ENCODE data around the gene C21orf58.

The C21orf58 gene

GRCh38 chr21:46323227-46323709 lies 402 bp downstream of the C21orf58 start:
- TF ChIP-seq GATA2 (IDR thresholded peaks at IDR 0.05; ENCODE audit: low read depth, low read length) (no peak), GATA3 (IDR thresholded peaks at IDR 0.05; ENCODE audit: low read depth, low read length) (no peak)

- TF ChIP-seq GATA3 (IDR thresholded peaks at IDR 0.05; ENCODE audit: low read depth, low read length) (no peak), GATA2 (IDR thresholded peaks at IDR 0.05; ENCODE audit: low read depth, low read length) (no peak)
Measured at GRCh38 chr21:46322351-46323226, 1.1 kb downstream of the C21orf58 start.

DNA sequence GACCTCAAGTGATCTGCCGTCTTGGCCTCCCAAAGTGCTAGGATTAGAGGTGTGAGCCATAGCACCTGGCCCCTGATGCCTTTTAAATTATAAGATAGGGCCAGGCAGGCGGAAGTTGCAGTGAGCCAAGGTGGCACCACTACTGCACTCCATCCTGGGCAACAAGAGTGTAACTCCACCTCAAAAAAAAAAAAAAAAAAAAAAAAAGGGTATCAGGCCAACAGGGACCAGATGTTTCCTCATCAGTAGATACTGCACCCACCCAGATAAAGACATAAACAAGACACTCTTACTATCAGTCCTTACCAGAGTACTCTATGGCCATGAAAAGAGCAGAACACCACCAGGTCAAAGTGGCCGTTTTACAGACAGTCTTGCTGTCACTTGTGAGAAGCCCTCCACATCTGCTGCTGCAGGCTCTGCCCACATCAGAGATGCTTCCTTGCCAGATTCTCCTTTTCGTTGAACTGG lies 3.3 kb downstream of the C21orf58 start:
- no peak for TF ChIP-seq GATA2 (IDR thresholded peaks at IDR 0.05; ENCODE audit: low read depth, low read length)
- no peak for TF ChIP-seq GATA3 (IDR thresholded peaks at IDR 0.05; ENCODE audit: low read depth, low read length)

DNA sequence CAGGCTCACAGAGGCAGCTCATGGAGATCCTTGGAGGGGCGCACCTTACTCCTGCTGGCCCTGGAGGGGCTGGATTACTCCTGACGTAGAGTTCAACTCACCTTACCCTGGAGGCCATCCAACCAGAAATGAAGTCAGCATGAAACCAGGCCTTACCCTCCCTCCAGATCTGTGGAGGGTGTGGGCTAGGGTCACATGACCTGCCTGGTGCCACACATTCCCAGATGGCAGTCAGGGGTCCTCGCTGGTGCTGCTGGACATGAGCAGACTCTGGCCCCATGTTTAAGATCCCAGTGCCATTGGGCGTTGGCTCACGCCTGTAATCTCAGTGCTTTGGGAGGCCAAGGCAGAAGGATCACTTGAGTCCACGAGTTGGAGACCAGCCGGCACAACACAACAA lies 4.5 kb downstream of the C21orf58 start:
- TF ChIP-seq GATA2 (IDR thresholded peaks at IDR 0.05; ENCODE audit: low read depth, low read length) (no peak), GATA3 (IDR thresholded peaks at IDR 0.05; ENCODE audit: low read depth, low read length) (no peak)

- no peak for TF ChIP-seq GATA3 (IDR thresholded peaks at IDR 0.05; ENCODE audit: low read depth, low read length)
- no peak for TF ChIP-seq GATA2 (IDR thresholded peaks at IDR 0.05; ENCODE audit: low read depth, low read length)
Measured at GRCh38 chr21:46318464-46318845, 5.2 kb downstream of the C21orf58 start.

DNA sequence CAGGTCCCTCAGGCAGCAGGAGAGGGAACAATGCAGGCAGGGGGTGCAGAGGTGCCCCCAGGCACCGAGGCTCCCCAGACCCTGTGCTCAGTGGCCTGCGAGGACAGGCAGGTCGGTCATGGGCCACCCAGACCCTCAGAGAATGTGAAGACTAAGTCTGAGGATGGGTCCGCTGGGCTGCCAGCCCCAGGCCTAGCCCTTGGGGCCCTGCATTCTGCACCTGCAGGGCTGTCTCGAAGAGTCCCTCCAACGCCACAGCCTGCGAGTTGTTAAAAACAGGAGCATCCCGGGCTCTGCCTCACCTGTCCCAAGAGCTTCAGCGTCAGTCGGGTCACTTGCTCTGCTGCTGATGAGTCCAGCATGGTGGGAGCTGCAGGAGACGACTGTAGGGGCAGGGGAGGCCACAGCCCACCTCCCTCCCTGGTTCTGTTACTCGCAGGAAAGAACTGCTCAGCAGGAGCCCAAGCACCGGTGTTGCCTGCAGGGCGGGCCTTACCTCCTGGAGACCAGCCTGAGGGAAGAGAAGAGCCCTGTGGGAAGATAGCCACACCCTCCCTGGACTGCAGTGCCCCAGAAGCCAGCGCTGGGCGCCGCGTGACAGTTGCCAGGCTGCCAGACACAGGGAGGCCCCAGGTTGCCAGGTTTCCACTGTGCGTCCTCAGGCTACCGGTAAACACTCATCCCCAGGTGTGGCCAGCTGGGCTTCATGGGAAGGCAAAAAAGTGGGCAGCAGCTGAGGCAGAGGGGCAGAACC lies 5.8 kb downstream of the C21orf58 start:
- TF ChIP-seq GATA2 (IDR thresholded peaks at IDR 0.05; ENCODE audit: low read depth, low read length) (no peak), GATA3 (IDR thresholded peaks at IDR 0.05; ENCODE audit: low read depth, low read length) (no peak)

GRCh38 chr21:46316708-46317324 lies 6.9 kb downstream of the C21orf58 start:
- TF ChIP-seq GATA2 (IDR thresholded peaks at IDR 0.05; ENCODE audit: low read depth, low read length): no peak
- TF ChIP-seq GATA3 (IDR thresholded peaks at IDR 0.05; ENCODE audit: low read depth, low read length): no peak

DNA sequence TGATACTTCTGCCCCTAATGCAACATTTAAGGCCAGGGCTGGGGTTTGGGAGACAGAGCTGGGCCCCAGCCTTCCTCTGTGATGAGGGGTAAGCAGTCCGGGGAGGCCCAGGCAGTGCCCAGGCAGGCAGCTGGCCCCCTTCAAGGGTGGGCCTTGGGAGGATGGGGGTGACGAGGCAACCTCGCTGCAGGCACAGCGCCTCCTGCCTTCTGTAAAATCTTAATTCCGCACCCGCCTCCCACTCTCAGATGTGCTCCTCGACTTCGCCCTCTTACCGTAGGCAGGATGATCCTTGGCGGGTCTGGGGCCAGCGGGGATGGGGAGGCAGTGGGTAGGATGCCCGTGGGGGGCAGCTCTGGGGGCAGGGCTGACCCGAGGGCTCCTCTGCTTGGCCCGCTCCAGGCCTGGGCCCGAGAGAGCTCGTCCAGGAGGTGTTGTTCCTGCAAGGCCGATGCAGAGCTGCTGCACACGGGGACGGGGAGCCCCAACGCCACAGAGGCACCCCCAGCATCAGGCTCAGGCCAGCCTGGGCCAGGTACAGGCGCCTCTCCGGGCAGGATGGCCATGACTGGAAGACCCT lies 9.1 kb downstream of the C21orf58 start:
- TF ChIP-seq GATA2 (IDR thresholded peaks at IDR 0.05; ENCODE audit: low read depth, low read length) (no peak), GATA3 (IDR thresholded peaks at IDR 0.05; ENCODE audit: low read depth, low read length) (no peak)

GRCh38 chr21:46312949-46313348 lies 10.7 kb downstream of the C21orf58 start:
- TF ChIP-seq GATA3 (IDR thresholded peaks at IDR 0.05; ENCODE audit: low read depth, low read length) (no peak), GATA2 (IDR thresholded peaks at IDR 0.05; ENCODE audit: low read depth, low read length) (no peak)

GRCh38 chr21:46311568-46311967 lies 12.1 kb downstream of the C21orf58 start:
- TF ChIP-seq GATA3 (IDR thresholded peaks at IDR 0.05; ENCODE audit: low read depth, low read length) (no peak), GATA2 (IDR thresholded peaks at IDR 0.05; ENCODE audit: low read depth, low read length) (no peak)

GRCh38 chr21:46308431-46308830 lies 15.2 kb downstream of the C21orf58 start:
- TF ChIP-seq GATA2 (IDR thresholded peaks at IDR 0.05; ENCODE audit: low read depth, low read length) (no peak), GATA3 (IDR thresholded peaks at IDR 0.05; ENCODE audit: low read depth, low read length) (no peak)

GRCh38 chr21:46307625-46308024 lies 16.0 kb downstream of the C21orf58 start:
- TF ChIP-seq GATA3 (IDR thresholded peaks at IDR 0.05; ENCODE audit: low read depth, low read length): no peak
- TF ChIP-seq GATA2 (IDR thresholded peaks at IDR 0.05; ENCODE audit: low read depth, low read length): no peak

- TF ChIP-seq GATA3 (IDR thresholded peaks at IDR 0.05; ENCODE audit: low read depth, low read length) (no peak), GATA2 (IDR thresholded peaks at IDR 0.05; ENCODE audit: low read depth, low read length) (no peak)
Measured at GRCh38 chr21:46304955-46305354, 18.7 kb downstream of the C21orf58 start.

DNA sequence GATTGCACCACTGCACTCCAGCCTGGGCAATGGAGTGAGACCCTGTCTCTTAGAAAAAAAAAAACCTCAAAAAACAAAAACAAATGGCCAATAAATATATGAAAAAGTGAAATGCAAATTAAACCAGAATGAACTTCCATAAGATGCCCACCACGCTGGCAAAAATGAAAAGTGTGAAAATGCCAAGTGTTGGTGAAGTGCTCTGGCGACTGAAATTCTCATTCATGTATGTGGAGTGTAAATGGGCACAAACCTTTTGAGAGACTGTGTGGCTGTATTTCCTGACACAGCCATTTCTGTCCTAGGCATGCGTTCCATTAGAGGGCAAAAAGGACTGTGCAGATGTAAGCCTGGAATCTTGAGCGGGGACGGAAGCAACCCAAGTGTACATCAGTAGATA lies 19.2 kb downstream of the C21orf58 start:
- TF ChIP-seq GATA2 (IDR thresholded peaks at IDR 0.05; ENCODE audit: low read depth, low read length) (no peak), GATA3 (IDR thresholded peaks at IDR 0.05; ENCODE audit: low read depth, low read length) (no peak)
